K562 (cell line): ENCODE results near the gene GDF11. TPM values are rescaled to one million over a fixed set of nuclear protein-coding genes. Genes with fewer than 3 reads are reported as not detected.

Source experiments
- DMBX1 ChIP-seq: fragments of 250-450 bp; sonication (Bioruptor Pico); IDR thresholded peaks from 2 replicates; pipeline ENCODE4 v1.8.0; 2022; ENCODE audit warnings: inconsistent platforms, mild to moderate bottlenecking, moderate library complexity, borderline replicate concordance
- GTF2E2 ChIP-seq: fragments of 200-800 bp; sonication (Bioruptor generic); IDR thresholded peaks from 2 replicates; pipeline ENCODE4 v1.6.1; 2016; ENCODE audit warnings: missing genetic modification characterization, missing compliant biosample characterization
- HLTF ChIP-seq: fragments of 450-650 bp; IDR thresholded peaks from 2 replicates; pipeline ENCODE4 v1.6.1; 2016
- MAZ ChIP-seq, 2 experiments: fragments of 450-650 bp in 1 of 2; sonication (generic) in 1 of 2; formaldehyde crosslinking; IDR thresholded peaks in 1 of 2; conservative IDR thresholded peaks in 1 of 2; 2 replicates each; pipeline versions ENCODE4 v1.4.0 to v1.5.0; 2020; ENCODE audit warnings: mild to moderate bottlenecking in 1 of 2, missing genetic modification reagents in 1 of 2
- MEF2A ChIP-seq: IDR thresholded peaks from 2 replicates; pipeline ENCODE4 v1.6.1; 2011; ENCODE audit warnings: low read depth, mild to moderate bottlenecking, low read length, moderate library complexity; ENCODE audit not compliant: control insufficient read depth
- MLX ChIP-seq, 2 experiments: fragments of 450-650 bp in 1 of 2; sonication (generic) in 1 of 2; formaldehyde crosslinking; conservative IDR thresholded peaks; 2 replicates each; pipeline versions ENCODE4 v1.4.0 to v1.8.1; 2020 to 2022; ENCODE audit warnings: mild to moderate bottlenecking in 1 of 2, missing genetic modification reagents in 1 of 2
- MXI1 ChIP-seq: IDR thresholded peaks from 2 replicates; pipeline ENCODE4 v1.6.1; 2011; ENCODE audit warnings: low read depth, mild to moderate bottlenecking, improper control_type of control experiment, low read length
- NCOR1 ChIP-seq: fragments of 450-650 bp; IDR thresholded peaks from 2 replicates; pipeline ENCODE4 v1.6.1; 2016; ENCODE audit warnings: mild to moderate bottlenecking, moderate library complexity
- NFE2 ChIP-seq: IDR thresholded peaks from 2 replicates; pipeline ENCODE4 v1.6.1; 2014; ENCODE audit warnings: antibody characterized with exemption, low read depth
- OTX1 ChIP-seq: fragments of 450-650 bp; formaldehyde crosslinking; IDR thresholded peaks from 2 replicates; pipeline ENCODE4 v1.4.0; 2022; ENCODE audit warnings: mild to moderate bottlenecking
- RBM39 ChIP-seq: fragments of 200-400 bp; formaldehyde crosslinking; optimal IDR thresholded peaks from 2 replicates; pipeline ENCODE3; 2018; ENCODE audit warnings: low read depth, low read length
- SMAD4 ChIP-seq: fragments of 250-450 bp; sonication (Bioruptor Pico); conservative IDR thresholded peaks from 2 replicates; pipeline ENCODE4 v1.8.0; 2021; ENCODE audit warnings: inconsistent platforms, mild to moderate bottlenecking, moderate library complexity
- TBL1XR1 ChIP-seq, 2 experiments: IDR thresholded peaks; 2 replicates each; pipeline ENCODE4 v1.6.1; 2012; ENCODE audit warnings: improper control_type of control experiment in 2 of 2, low read length in 2 of 2, mild to moderate bottlenecking in 1 of 2
- ZBTB34 ChIP-seq: fragments of 250-450 bp; sonication (Bioruptor Pico); IDR thresholded peaks from 2 replicates; pipeline ENCODE4 v1.8.0; 2021; ENCODE audit warnings: mild to moderate bottlenecking, moderate library complexity
- ZBTB9 ChIP-seq: fragments of 450-650 bp; formaldehyde crosslinking; IDR thresholded peaks from 2 replicates; pipeline ENCODE4 v1.4.0; 2020; ENCODE audit warnings: mild to moderate bottlenecking, moderate library complexity
- ZNF263 ChIP-seq: sonication (generic); formaldehyde crosslinking; IDR thresholded peaks from 2 replicates; pipeline ENCODE4 v1.8.0; 2022; ENCODE audit warnings: mild to moderate bottlenecking, missing genetic modification reagents, borderline replicate concordance
- ZNF436 ChIP-seq: fragments of 250-450, 450-650 bp; sonication (Bioruptor Pico); formaldehyde crosslinking; IDR thresholded peaks from 2 replicates; pipeline ENCODE4 v1.7.0; 2020; ENCODE audit warnings: mild to moderate bottlenecking
- ZZZ3 ChIP-seq: fragments of 450-650 bp; IDR thresholded peaks from 2 replicates; pipeline ENCODE4 v1.6.1; 2016; ENCODE audit warnings: antibody characterized with exemption, mild to moderate bottlenecking, moderate library complexity
- polyA plus RNA-seq, 8 experiments: library from polyadenylated mRNA; depleted of rRNA in 4 of 8; stranded (reverse) in 5 of 8; unstranded in 3 of 8; fragments of >200 nt; fragmentation: Nextera tagmentation in 2 of 8; fragmentation: Illumina TruSeq in 1 of 8; extraction: Ambion mirVana in 2 of 8; extraction: Trizol in 1 of 8; gene quantifications; 2 replicates each; pipeline versions ENCODE4 v1.2.1 to v1.2.3, GENCODE V29; 2011 to 2014; ENCODE audit warnings: inconsistent platforms in 1 of 8, missing spikeins in 1 of 8
- total RNA-seq, 7 experiments: library from RNA; depleted of rRNA in 6 of 7; stranded (reverse); fragments of >200 nt in 6 of 7; fragmentation: Illumina TruSeq in 2 of 7; extraction: Trizol in 2 of 7; gene quantifications; 2 replicates each; pipeline versions ENCODE4 v1.2.1 to v1.2.3, GENCODE V29; 2011 to 2021; ENCODE audit warnings: low replicate concordance in 1 of 7
- TF ChIP-seq, protein P1 (sequence below), 2 experiments: fragments of 200-800 bp in 1 of 2; sonication (Bioruptor generic) in 1 of 2; sonication (generic) in 1 of 2; formaldehyde crosslinking in 1 of 2; IDR thresholded peaks in 1 of 2; conservative IDR thresholded peaks in 1 of 2; 2 replicates each; pipeline versions ENCODE4 v1.5.0 to v1.6.1; 2016 to 2020; ENCODE audit warnings: missing compliant biosample characterization in 1 of 2, missing genetic modification characterization in 1 of 2, missing genetic modification reagents in 1 of 2
- TF ChIP-seq, protein P2 (sequence below): sonication (generic); formaldehyde crosslinking; IDR thresholded peaks from 2 replicates; pipeline ENCODE4 v1.9.0; 2022; ENCODE audit warnings: mild to moderate bottlenecking, missing genetic modification reagents
- TF ChIP-seq, protein P3 (sequence below): fragments of 250-450 bp; sonication (Bioruptor Pico); IDR thresholded peaks from 2 replicates; pipeline ENCODE4 v1.8.0; 2021; ENCODE audit warnings: moderate library complexity, mild to moderate bottlenecking, inconsistent platforms

GDF11 gene
- total and polyA plus RNA-seq, 9 of the 15 experiments (the other 6 are each of a cell fraction or from before 2014, with no cell fraction given): 1.4 to 15.7 (median 4.8) TPM

GRCh38 chr12:55715833-55716581, 26.9 kb upstream of the GDF11 start, which contains the start of gene BLOC1S1 (continued):
- TF ChIP-seq TBL1XR1 (IDR thresholded peaks at IDR 0.05; ENCODE audit: low read length in 2 of 2) (0 out of 4 replicates have a peak, but pooled peaks of 1 of the 2 experiments have one; percentile 43), HLTF (0 out of 2 replicates have a peak, but pooled peaks have one; percentile 62), DMBX1 (CRISPR knock-in tag) (peak; percentile 65; the same call in 1 of the 2 replicates), ZZZ3 (peak; percentile 45; the same call in 1 of the 2 replicates), ZNF263 (peak; percentile 35; the same call in 1 of the 2 replicates), MEF2A (peak; percentile 69), MLX (CRISPR knock-in tag; conservative IDR thresholded peaks at IDR 0.05) (0 out of 4 replicates have a peak, but pooled peaks of 1 of the 2 experiments have one; percentile 10), ZBTB34 (CRISPR knock-in tag) (no peak), NCOR1 (no peak), RBM39 (no peak), SMAD4 (CRISPR knock-in tag) (peak; percentile 60), MAZ (CRISPR knock-in tag; conservative IDR thresholded peaks at IDR 0.05 in 1 of 2, IDR thresholded peaks at IDR 0.05 in 1 of 2) (peak; percentile 86 to 87), ZNF436 (CRISPR knock-in tag) (no peak), GTF2E2 (tag) (0 out of 2 replicates have a peak, but pooled peaks have one; percentile 53), MXI1 (peak; percentile 28; the same call in 1 of the 2 replicates), OTX1 (no peak), NFE2 (no peak), ZBTB9 (CRISPR knock-in tag) (peak; percentile 74; the same call in 1 of the 2 replicates)
- TF ChIP-seq, protein P1, sequence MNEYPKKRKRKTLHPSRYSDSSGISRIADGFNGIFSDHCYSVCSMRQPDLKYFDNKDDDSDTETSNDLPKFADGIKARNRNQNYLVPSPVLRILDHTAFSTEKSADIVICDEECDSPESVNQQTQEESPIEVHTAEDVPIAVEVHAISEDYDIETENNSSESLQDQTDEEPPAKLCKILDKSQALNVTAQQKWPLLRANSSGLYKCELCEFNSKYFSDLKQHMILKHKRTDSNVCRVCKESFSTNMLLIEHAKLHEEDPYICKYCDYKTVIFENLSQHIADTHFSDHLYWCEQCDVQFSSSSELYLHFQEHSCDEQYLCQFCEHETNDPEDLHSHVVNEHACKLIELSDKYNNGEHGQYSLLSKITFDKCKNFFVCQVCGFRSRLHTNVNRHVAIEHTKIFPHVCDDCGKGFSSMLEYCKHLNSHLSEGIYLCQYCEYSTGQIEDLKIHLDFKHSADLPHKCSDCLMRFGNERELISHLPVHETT (CRISPR knock-in tag; conservative IDR thresholded peaks at IDR 0.05 in 1 of 2, IDR thresholded peaks at IDR 0.05 in 1 of 2): peak in 1 of 2 experiments; percentile 39; a peak in 1 of 4 replicates
- TF ChIP-seq, protein P2, sequence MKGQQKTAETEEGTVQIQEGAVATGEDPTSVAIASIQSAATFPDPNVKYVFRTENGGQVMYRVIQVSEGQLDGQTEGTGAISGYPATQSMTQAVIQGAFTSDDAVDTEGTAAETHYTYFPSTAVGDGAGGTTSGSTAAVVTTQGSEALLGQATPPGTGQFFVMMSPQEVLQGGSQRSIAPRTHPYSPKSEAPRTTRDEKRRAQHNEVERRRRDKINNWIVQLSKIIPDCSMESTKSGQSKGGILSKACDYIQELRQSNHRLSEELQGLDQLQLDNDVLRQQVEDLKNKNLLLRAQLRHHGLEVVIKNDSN (CRISPR knock-in tag): peak; percentile 99
- TF ChIP-seq, protein P3, sequence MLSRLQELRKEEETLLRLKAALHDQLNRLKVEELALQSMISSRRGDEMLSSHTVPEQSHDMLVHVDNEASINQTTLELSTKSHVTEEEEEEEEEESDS (CRISPR knock-in tag): no peak
